ENCODE results near the gene NXPH4. TPM values are rescaled to one million over a fixed set of nuclear protein-coding genes. Genes with fewer than 3 reads are reported as not detected.

NXPH4 gene
- total and polyA plus RNA-seq, 4 donors: 0.15 to 0.94 (median 0.48) TPM

GRCh38 chr12:57233357-57234232 lies 17.0 kb downstream of the NXPH4 start:
- TF ChIP-seq, protein P1, sequence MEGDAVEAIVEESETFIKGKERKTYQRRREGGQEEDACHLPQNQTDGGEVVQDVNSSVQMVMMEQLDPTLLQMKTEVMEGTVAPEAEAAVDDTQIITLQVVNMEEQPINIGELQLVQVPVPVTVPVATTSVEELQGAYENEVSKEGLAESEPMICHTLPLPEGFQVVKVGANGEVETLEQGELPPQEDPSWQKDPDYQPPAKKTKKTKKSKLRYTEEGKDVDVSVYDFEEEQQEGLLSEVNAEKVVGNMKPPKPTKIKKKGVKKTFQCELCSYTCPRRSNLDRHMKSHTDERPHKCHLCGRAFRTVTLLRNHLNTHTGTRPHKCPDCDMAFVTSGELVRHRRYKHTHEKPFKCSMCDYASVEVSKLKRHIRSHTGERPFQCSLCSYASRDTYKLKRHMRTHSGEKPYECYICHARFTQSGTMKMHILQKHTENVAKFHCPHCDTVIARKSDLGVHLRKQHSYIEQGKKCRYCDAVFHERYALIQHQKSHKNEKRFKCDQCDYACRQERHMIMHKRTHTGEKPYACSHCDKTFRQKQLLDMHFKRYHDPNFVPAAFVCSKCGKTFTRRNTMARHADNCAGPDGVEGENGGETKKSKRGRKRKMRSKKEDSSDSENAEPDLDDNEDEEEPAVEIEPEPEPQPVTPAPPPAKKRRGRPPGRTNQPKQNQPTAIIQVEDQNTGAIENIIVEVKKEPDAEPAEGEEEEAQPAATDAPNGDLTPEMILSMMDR (IDR thresholded peaks at IDR 0.05; ENCODE audit: control extremely low read depth, extremely low read depth): no peak
- H3K27me3 ChIP-seq (ENCODE audit: control insufficient read depth in 3 of 3, insufficient read depth in 3 of 3, low read length in 2 of 3): peaks cover 4 to 29% (median 17%) of the 10 kb centered on the region in 3 donors
- no peak overlapping the region for H3K4me3 ChIP-seq
- no peak for DNase-seq
- H3K9me3 ChIP-seq (ENCODE audit: control insufficient read depth in 4 of 4, insufficient read depth in 3 of 4, low read length in 3 of 4): no peaks in the 10 kb centered on the region
- no peak for ATAC-seq (ENCODE audit: insufficient read depth, low FRiP score)
- 92 to 93% methylated on average over 15 of the region's 15 CpGs for WGBS, 2 donors
- peaks cover 0 to 38% (median 17%) of the 10 kb centered on the region in 4 donors for H3K36me3 ChIP-seq (ENCODE audit: control insufficient read depth in 4 of 4, insufficient read depth in 4 of 4, low read length in 4 of 4)
- H3K4me1 ChIP-seq (ENCODE audit: control insufficient read depth in 5 of 5, insufficient read depth in 5 of 5, low read length in 5 of 5): peaks cover 0 to 49% (median 14%) of the 10 kb centered on the region in 5 donors
- H3K27ac ChIP-seq (ENCODE audit: low read depth in 1 of 2, low read length in 1 of 2): no peak overlapping the region
- no peak overlapping the region for H3K9ac ChIP-seq (ENCODE audit: insufficient read depth in 1 of 2, low read length in 2 of 2)

- Histone ChIP-seq H3K4me1 (ENCODE audit: control insufficient read depth in 5 of 5, insufficient read depth in 5 of 5, low read length in 5 of 5) (peaks cover 0 to 55% (median 14%) of the 10 kb centered on the region in 5 donors), H3K9ac (ENCODE audit: insufficient read depth in 1 of 2, low read length in 2 of 2) (no peak overlapping the region), H3K27me3 (ENCODE audit: control insufficient read depth in 3 of 3, insufficient read depth in 3 of 3, low read length in 2 of 3) (peaks cover 4 to 33% (median 17%) of the 10 kb centered on the region in 3 donors), H3K9me3 (ENCODE audit: control insufficient read depth in 4 of 4, insufficient read depth in 3 of 4, low read length in 3 of 4) (no peaks in the 10 kb centered on the region), H3K36me3 (ENCODE audit: control insufficient read depth in 4 of 4, insufficient read depth in 4 of 4, low read length in 4 of 4) (peaks cover 0 to 38% (median 17%) of the 10 kb centered on the region in 4 donors), H3K27ac (ENCODE audit: low read depth in 1 of 2, low read length in 1 of 2) (no peak overlapping the region), H3K4me3 (no peak overlapping the region)
- 68 to 82% methylated on average over 3 of the region's 3 CpGs for WGBS, 2 donors
- DNase-seq (no peak), ATAC-seq (ENCODE audit: insufficient read depth, low FRiP score) (no peak)
- TF ChIP-seq, protein P1 (IDR thresholded peaks at IDR 0.05; ENCODE audit: control extremely low read depth, extremely low read depth): no peak
These were observed 17.6 kb downstream of the NXPH4 start for GRCh38 chr12:57234233-57234570.

- Histone ChIP-seq H3K9me3 (ENCODE audit: control insufficient read depth in 4 of 4, insufficient read depth in 3 of 4, low read length in 3 of 4) (no peaks in the 10 kb centered on the region), H3K4me1 (ENCODE audit: control insufficient read depth in 5 of 5, insufficient read depth in 5 of 5, low read length in 5 of 5) (peaks cover 0 to 59% (median 16%) of the 10 kb centered on the region in 5 donors), H3K4me3 (no peak overlapping the region), H3K27me3 (ENCODE audit: control insufficient read depth in 3 of 3, insufficient read depth in 3 of 3, low read length in 2 of 3) (peaks cover 4 to 37% (median 20%) of the 10 kb centered on the region in 3 donors), H3K9ac (ENCODE audit: insufficient read depth in 1 of 2, low read length in 2 of 2) (no peak overlapping the region), H3K36me3 (ENCODE audit: control insufficient read depth in 4 of 4, insufficient read depth in 4 of 4, low read length in 4 of 4) (peaks cover 0 to 38% (median 17%) of the 10 kb centered on the region in 4 donors), H3K27ac (ENCODE audit: low read depth in 1 of 2, low read length in 1 of 2) (no peak overlapping the region)
- no peak for ATAC-seq (ENCODE audit: insufficient read depth, low FRiP score)
- WGBS, 2 donors: 80 to 88% methylated on average over 10 of the region's 10 CpGs
- TF ChIP-seq, protein P1 (IDR thresholded peaks at IDR 0.05; ENCODE audit: control extremely low read depth, extremely low read depth): no peak
- DNase-seq: no peak
These were observed 18.0 kb downstream of the NXPH4 start for GRCh38 chr12:57234571-57235016.
